H9 (cell line): ENCODE measurements around the gene ARL5A. TPM values are rescaled to one million over a fixed set of nuclear protein-coding genes. Genes with fewer than 3 reads are reported as not detected.

Experiments used
- DNase-seq: peaks from one replicate; pipeline ENCODE4 v3.0.0-alpha.2; 2017
- H2AFZ ChIP-seq: one replicate; pipeline ENCODE4 v1.6.1; 2013; ENCODE audit warnings: mild to moderate bottlenecking, low read length, control low read depth, moderate library complexity
- H2AK5ac ChIP-seq: 2 replicates; pipeline ENCODE4 v1.6.1; 2013; ENCODE audit warnings: low read length, control low read depth, mixed read lengths; ENCODE audit not compliant: insufficient read length
- H2BK120ac ChIP-seq: one replicate; pipeline ENCODE4 v1.6.1; 2013; ENCODE audit warnings: low read depth, mild to moderate bottlenecking, low read length, control low read depth, inconsistent platforms; ENCODE audit not compliant: poor library complexity, severe bottlenecking
- H2BK12ac ChIP-seq: 2 replicates; pipeline ENCODE4 v1.6.1; 2013; ENCODE audit warnings: low read length, control low read depth, mixed read lengths, low read depth; ENCODE audit not compliant: insufficient read length
- H2BK15ac ChIP-seq: 2 replicates; pipeline ENCODE4 v1.6.1; 2013; ENCODE audit warnings: low read depth, low read length, control low read depth
- H2BK20ac ChIP-seq: one replicate; pipeline ENCODE4 v1.6.1; 2013; ENCODE audit warnings: low read depth, mild to moderate bottlenecking, low read length, control low read depth, inconsistent platforms; ENCODE audit not compliant: poor library complexity, severe bottlenecking
- H2BK5ac ChIP-seq: 2 replicates; pipeline ENCODE4 v1.6.1; 2013; ENCODE audit warnings: low read length, control low read depth, mixed read lengths; ENCODE audit not compliant: insufficient read length
- H3K14ac ChIP-seq: 2 replicates; pipeline ENCODE4 v1.6.1; 2013; ENCODE audit warnings: low read length, control low read depth; ENCODE audit not compliant: insufficient read depth
- H3K18ac ChIP-seq: 2 replicates; pipeline ENCODE4 v1.6.1; 2013; ENCODE audit warnings: low read depth, mild to moderate bottlenecking, mixed read lengths, low read length, control low read depth; ENCODE audit not compliant: insufficient read length
- H3K23ac ChIP-seq: 2 replicates; pipeline ENCODE4 v1.6.1; 2013; ENCODE audit warnings: low read length, control low read depth, mixed read lengths, low read depth; ENCODE audit not compliant: insufficient read length
- H3K23me2 ChIP-seq: 2 replicates; pipeline ENCODE4 v1.6.1; 2013; ENCODE audit warnings: low read depth, mild to moderate bottlenecking, mixed read lengths, low read length, control low read depth; ENCODE audit not compliant: insufficient read length, poor library complexity, severe bottlenecking
- H3K27ac ChIP-seq: 2 replicates; pipeline ENCODE4 v1.5.1; 2013; ENCODE audit warnings: low read length, control low read depth, mixed read lengths, low read depth; ENCODE audit not compliant: insufficient read length
- H3K27me3 ChIP-seq: 2 replicates; pipeline ENCODE4 v1.6.1; 2013; ENCODE audit warnings: low read length, control low read depth, inconsistent platforms; ENCODE audit not compliant: insufficient read depth
- H3K4ac ChIP-seq: 2 replicates; pipeline ENCODE4 v1.6.1; 2013; ENCODE audit warnings: low read depth, mild to moderate bottlenecking, control low read depth, inconsistent platforms, low read length, moderate library complexity
- H3K4me1 ChIP-seq: 2 replicates; pipeline ENCODE4 v1.6.1; 2013; ENCODE audit warnings: low read length, control low read depth, inconsistent platforms; ENCODE audit not compliant: insufficient read depth
- H3K4me2 ChIP-seq: 2 replicates; pipeline ENCODE4 v1.6.1; 2013; ENCODE audit warnings: low read length, control low read depth, mixed read lengths; ENCODE audit not compliant: insufficient read length, insufficient read depth
- H3K56ac ChIP-seq: 2 replicates; pipeline ENCODE4 v1.6.1; 2013; ENCODE audit warnings: low read depth, mild to moderate bottlenecking, mixed read lengths, low read length, control low read depth; ENCODE audit not compliant: insufficient read length
- H3K79me1 ChIP-seq: 2 replicates; pipeline ENCODE4 v1.6.1; 2013; ENCODE audit warnings: low read depth, mild to moderate bottlenecking, moderate library complexity, low read length, control low read depth, inconsistent platforms; ENCODE audit not compliant: insufficient read depth, poor library complexity, severe bottlenecking
- H3K79me2 ChIP-seq: 2 replicates; pipeline ENCODE4 v1.6.1; 2013; ENCODE audit warnings: low read length, control low read depth, inconsistent platforms; ENCODE audit not compliant: insufficient read depth
- H3K9ac ChIP-seq: 2 replicates; pipeline ENCODE4 v1.6.1; 2013; ENCODE audit warnings: low read length, control low read depth, mixed read lengths; ENCODE audit not compliant: insufficient read length; ENCODE audit errors: extremely low read depth
- H3K9me3 ChIP-seq: one replicate; pipeline ENCODE4 v1.6.1; 2013; ENCODE audit warnings: low read depth, low read length, inconsistent platforms; ENCODE audit not compliant: control insufficient read depth
- H3T11ph ChIP-seq: one replicate; pipeline ENCODE4 v1.6.1; 2013; ENCODE audit warnings: mild to moderate bottlenecking, low read length, control low read depth, inconsistent platforms
- H4K20me1 ChIP-seq: one replicate; pipeline ENCODE4 v1.6.1; 2013; ENCODE audit not compliant: control insufficient read depth, insufficient read length, insufficient read depth
- H4K5ac ChIP-seq: 2 replicates; pipeline ENCODE4 v1.6.1; 2013; ENCODE audit warnings: low read depth, mild to moderate bottlenecking, mixed read lengths, low read length, control low read depth; ENCODE audit not compliant: insufficient read length
- H4K8ac ChIP-seq: replicated peaks from 2 replicates; pipeline ENCODE4 v1.6.1; 2013; ENCODE audit warnings: low read length, control low read depth, mixed read lengths, low read depth; ENCODE audit not compliant: insufficient read length
- H4K91ac ChIP-seq: 2 replicates; pipeline ENCODE4 v1.6.1; 2013; ENCODE audit warnings: low read depth, mild to moderate bottlenecking, moderate library complexity, mixed read lengths, low read length, control low read depth; ENCODE audit not compliant: insufficient read length
- H3K27ac Mint-ChIP-seq, 3 experiments: 2 replicates in 2 of 3; 3 replicates in 1 of 3; pipeline ENCODE4 v1.8.0; 2020 to 2021; ENCODE audit warnings: mixed read lengths in 3 of 3, mild to moderate bottlenecking in 1 of 3, moderate library complexity in 1 of 3
- H3K27me3 Mint-ChIP-seq: 2 replicates; pipeline ENCODE4 v1.8.0; 2021; ENCODE audit warnings: low read depth, mild to moderate bottlenecking, moderate library complexity, mixed read lengths
- H3K36me3 Mint-ChIP-seq, 3 experiments: 2 replicates in 2 of 3; 3 replicates in 1 of 3; pipeline ENCODE4 v1.8.0; 2020 to 2021; ENCODE audit warnings: low read depth in 3 of 3, mixed read lengths in 3 of 3; ENCODE audit not compliant: insufficient read depth in 1 of 3
- H3K4me1 Mint-ChIP-seq, 2 experiments: 2 replicates each; pipeline ENCODE4 v1.8.0; 2020; ENCODE audit warnings: mixed read lengths in 2 of 2
- H3K4me3 Mint-ChIP-seq, 2 experiments: 2 replicates in 1 of 2; 3 replicates in 1 of 2; pipeline ENCODE4 v1.8.0; 2020 to 2021; ENCODE audit warnings: mild to moderate bottlenecking in 2 of 2, mixed read lengths in 2 of 2, moderate library complexity in 1 of 2
- H3K9me3 Mint-ChIP-seq, 2 experiments: 2 replicates in 1 of 2; 3 replicates in 1 of 2; pipeline ENCODE4 v1.8.0; 2020; ENCODE audit warnings: mild to moderate bottlenecking in 2 of 2, mixed read lengths in 2 of 2, moderate library complexity in 1 of 2
- CTCF ChIP-seq: fragments of 200-600 bp; sonication (generic); conservative IDR thresholded peaks from 3 replicates; pipeline ENCODE4 v1.8.0; 2021; ENCODE audit warnings: antibody characterized with exemption, mild to moderate bottlenecking
- WGBS: extraction: QIAGEN DNeasy Blood & Tissue Kit; methylation state at CpG from one replicate; pipeline ENCODE4 v1.1.7; 2013; ENCODE audit warnings: missing lambda C conversion rate, low lambda C conversion rate, mixed read lengths; ENCODE audit not compliant: insufficient read length; ENCODE audit errors: extremely low coverage; 5-methylcytosine and 5-hydroxymethylcytosine counted together
- total RNA-seq: library from RNA; stranded (reverse); gene quantifications from 2 replicates; pipeline ENCODE4 v1.2.1, GENCODE V29; 2021

The ARL5A gene
- total RNA-seq, 1 experiment from 2014 or later: 66.7 TPM

DNA sequence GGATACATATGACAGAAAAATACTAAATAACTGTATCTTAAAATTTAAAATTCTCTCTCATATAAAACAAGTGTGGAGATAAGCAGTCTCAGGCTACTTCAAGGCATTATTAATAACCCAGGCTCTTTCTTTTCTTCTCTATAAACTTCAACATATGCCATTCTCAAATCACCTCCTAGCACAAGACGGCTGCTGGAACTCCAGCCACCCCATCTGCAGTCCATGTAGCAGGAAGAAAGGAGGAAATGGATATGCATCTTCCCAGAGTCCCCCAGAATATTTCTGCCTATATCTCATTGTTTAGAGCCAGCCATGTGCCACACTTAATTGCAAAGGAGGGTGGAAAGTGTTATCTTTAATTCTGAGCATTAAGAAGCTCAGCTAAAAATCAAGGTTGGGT lies 58.6 kb downstream of the ARL5A start:
- peaks cover 11 to 12% of the 10 kb centered on the region in 2 experiments for H3K4me1 Mint-ChIP-seq
- Histone ChIP-seq H3K79me2 (no peaks in the 10 kb centered on the region), H3K18ac (no peak overlapping the region), H3K27me3 (no peaks in the 10 kb centered on the region), H4K8ac (no peak overlapping the region), H3K9me3 (no peaks in the 10 kb centered on the region), H3K27ac (no peak overlapping the region), H3K4me1 (no peaks in the 10 kb centered on the region), H3K9ac (no peak overlapping the region), H2BK15ac (no peak overlapping the region), H3K14ac (no peak overlapping the region), H2BK20ac (no peak overlapping the region), H3K56ac (no peak overlapping the region), H4K5ac (no peak overlapping the region), H3K79me1 (no peaks in the 10 kb centered on the region), H3K4ac (no peak overlapping the region), H2BK5ac (no peak overlapping the region), H2BK12ac (no peak overlapping the region), H4K20me1 (no peaks in the 10 kb centered on the region), H2AK5ac (no peak overlapping the region), H3K23ac (no peak overlapping the region), H3K23me2 (no peaks in the 10 kb centered on the region), H2AFZ (no peak overlapping the region), H3T11ph (no peak overlapping the region), H3K4me2 (no peak overlapping the region), H4K91ac (no peak overlapping the region), H2BK120ac (no peak overlapping the region)
- DNase-seq: no peak
- H3K36me3 Mint-ChIP-seq: no peaks in the 10 kb centered on the region; a peak in 1 of 7 replicates
- no peaks in the 10 kb centered on the region; a peak in 1 of 5 replicates for H3K9me3 Mint-ChIP-seq
- no peak for TF ChIP-seq CTCF
- H3K27me3 Mint-ChIP-seq: no peaks in the 10 kb centered on the region
- H3K4me3 Mint-ChIP-seq: no peak overlapping the region
- no peak overlapping the region for H3K27ac Mint-ChIP-seq
- no CpG with 5 or more reads among the region's 1 CpG for WGBS
